GM23338 (cell line): ENCODE results near the gene PCSK1N. TPM values are rescaled to one million over a fixed set of nuclear protein-coding genes. Genes with fewer than 3 reads are reported as not detected.

Experiments
- ATAC-seq: fragments of 200-7000 bp; cut with Tn5 transposase; 3 replicates; pipeline ENCODE4 v1.9.1; 2020
- DNase-seq: peaks from one replicate; pipeline ENCODE4 v3.0.0-alpha.2; 2015; ENCODE audit warnings: low spot score
- H2AFZ ChIP-seq: fragments of 200-600 bp; sonication (generic); 2 replicates; pipeline ENCODE4 v1.8.0; 2016; ENCODE audit warnings: antibody characterized with exemption, mild to moderate bottlenecking, moderate library complexity
- H3F3A ChIP-seq: fragments of 200-600 bp; sonication (generic); replicated peaks from 2 replicates; pipeline ENCODE4 v1.8.0; 2017; ENCODE audit warnings: antibody characterized with exemption, mixed run types, low read depth
- H3K27ac ChIP-seq: fragments of 200-600 bp; sonication (generic); 2 replicates; pipeline ENCODE4 v1.6.1; 2016; ENCODE audit warnings: low read depth
- H3K27me3 ChIP-seq: fragments of 200-600 bp; sonication (generic); 2 replicates; pipeline ENCODE4 v1.8.0; 2016; ENCODE audit warnings: mild to moderate bottlenecking, mixed run types, moderate library complexity; ENCODE audit not compliant: insufficient read depth
- H3K36me3 ChIP-seq: fragments of 200-600 bp; sonication (generic); 2 replicates; pipeline ENCODE4 v1.8.0; 2016; ENCODE audit warnings: mild to moderate bottlenecking; ENCODE audit not compliant: insufficient read depth
- H3K4me1 ChIP-seq: fragments of 200-600 bp; sonication (generic); 2 replicates; pipeline ENCODE4 v1.8.0; 2016; ENCODE audit warnings: mild to moderate bottlenecking, moderate library complexity; ENCODE audit not compliant: insufficient read depth
- H3K4me2 ChIP-seq: fragments of 200-600 bp; sonication (generic); 2 replicates; pipeline ENCODE4 v1.7.1; 2017; ENCODE audit warnings: mixed run types
- H3K4me3 ChIP-seq: fragments of 200-600 bp; sonication (generic); 2 replicates; pipeline ENCODE4 v1.6.1; 2016; ENCODE audit warnings: mixed run types
- H3K79me2 ChIP-seq: fragments of 200-600 bp; sonication (generic); replicated peaks from 2 replicates; pipeline ENCODE4 v1.8.0; 2017; ENCODE audit warnings: mild to moderate bottlenecking; ENCODE audit not compliant: insufficient read depth
- H3K9me2 ChIP-seq: fragments of 200-600 bp; sonication (generic); 2 replicates; pipeline ENCODE4 v1.8.0; 2017; ENCODE audit not compliant: insufficient read depth
- H4K20me1 ChIP-seq: fragments of 200-600 bp; sonication (generic); replicated peaks from 2 replicates; pipeline ENCODE4 v1.8.0; 2017; ENCODE audit warnings: mild to moderate bottlenecking; ENCODE audit not compliant: insufficient read depth
- H3K27ac Mint-ChIP-seq: 2 replicates; pipeline ENCODE4 v1.8.0; 2020; ENCODE audit warnings: inconsistent platforms, mild to moderate bottlenecking, moderate library complexity, mixed read lengths
- H3K27me3 Mint-ChIP-seq: 3 replicates; pipeline ENCODE4 v1.8.0; 2022; ENCODE audit warnings: low read depth, mild to moderate bottlenecking, moderate library complexity, mixed read lengths, inconsistent platforms; ENCODE audit not compliant: insufficient read depth, poor library complexity
- H3K36me3 Mint-ChIP-seq: 3 replicates; pipeline ENCODE4 v1.8.0; 2021; ENCODE audit warnings: low read depth, mild to moderate bottlenecking, inconsistent platforms, moderate library complexity, mixed read lengths
- H3K4me1 Mint-ChIP-seq: 3 replicates; pipeline ENCODE4 v1.8.0; 2020; ENCODE audit warnings: mild to moderate bottlenecking, inconsistent platforms, mixed read lengths
- H3K4me3 Mint-ChIP-seq: 3 replicates; pipeline ENCODE4 v1.8.0; 2021; ENCODE audit warnings: moderate library complexity, mild to moderate bottlenecking, inconsistent platforms, mixed read lengths
- H3K9me3 Mint-ChIP-seq: 3 replicates; pipeline ENCODE4 v1.8.0; 2020; ENCODE audit warnings: moderate library complexity, mild to moderate bottlenecking, inconsistent platforms, mixed read lengths
- CREB1 ChIP-seq: fragments of 250-450 bp; sonication (Bioruptor Pico); IDR thresholded peaks from 2 replicates; pipeline ENCODE4 v1.5.0; 2020; ENCODE audit warnings: low read depth, mild to moderate bottlenecking, moderate library complexity
- CTCF ChIP-seq, 2 experiments: fragments of 200-600 bp in 1 of 2; sonication (generic) in 1 of 2; conservative IDR thresholded peaks; 2 replicates each; pipeline versions ENCODE4 v1.5.1 to v1.6.1; 2016 to 2017; ENCODE audit warnings: antibody characterized with exemption in 2 of 2, low read depth in 2 of 2, mild to moderate bottlenecking in 2 of 2, moderate library complexity in 1 of 2
- EZH2 ChIP-seq: fragments of 200-600 bp; sonication (generic); IDR thresholded peaks from one replicate; pipeline ENCODE4 v1.8.0; 2017; ENCODE audit warnings: antibody characterized with exemption, mild to moderate bottlenecking, low read depth; ENCODE audit not compliant: unreplicated experiment
- EZH2phosphoT487 ChIP-seq: fragments of 200-600 bp; sonication (generic); IDR thresholded peaks from one replicate; pipeline ENCODE4 v1.8.1; 2018; ENCODE audit warnings: antibody characterized with exemption; ENCODE audit not compliant: unreplicated experiment
- JUNB ChIP-seq: IDR thresholded peaks from one replicate; pipeline ENCODE4 v1.6.1; 2016; ENCODE audit warnings: antibody characterized with exemption; ENCODE audit not compliant: unreplicated experiment
- NANOG ChIP-seq: IDR thresholded peaks from 2 replicates; pipeline ENCODE4 v1.6.1; 2016; ENCODE audit warnings: antibody characterized with exemption, borderline replicate concordance
- POLR2AphosphoS5 ChIP-seq: IDR thresholded peaks from 2 replicates; pipeline ENCODE4 v1.6.1; 2016; ENCODE audit warnings: antibody characterized with exemption, low read depth
- REST ChIP-seq: IDR thresholded peaks from one replicate; pipeline ENCODE4 v1.6.1; 2018; ENCODE audit warnings: antibody characterized with exemption; ENCODE audit not compliant: unreplicated experiment
- STAT1 ChIP-seq: IDR thresholded peaks from one replicate; pipeline ENCODE4 v1.6.1; 2016; ENCODE audit warnings: antibody characterized with exemption; ENCODE audit not compliant: unreplicated experiment
- ZNF114 ChIP-seq: fragments of 250-450 bp; sonication (Bioruptor Pico); IDR thresholded peaks from 2 replicates; pipeline ENCODE4 v1.5.0; 2020; ENCODE audit warnings: mild to moderate bottlenecking, moderate library complexity
- ZNF331 ChIP-seq: fragments of 250-450 bp; sonication (Bioruptor Pico); IDR thresholded peaks from 2 replicates; pipeline ENCODE4 v1.5.0; 2020; ENCODE audit warnings: low read depth, mild to moderate bottlenecking, moderate library complexity
- ZNF462 ChIP-seq: fragments of 250-450 bp; sonication (Bioruptor Pico); IDR thresholded peaks from 2 replicates; pipeline ENCODE4 v1.5.0; 2020; ENCODE audit warnings: mild to moderate bottlenecking, moderate library complexity
- polyA plus RNA-seq: library from polyadenylated mRNA; unstranded; fragments of >200 nt; fragmentation: Nextera tagmentation; extraction: Ambion mirVana; gene quantifications from 2 replicates; pipeline ENCODE4 v1.2.1, GENCODE V29; 2016
- total RNA-seq: library from RNA; depleted of rRNA; stranded (reverse); fragments of >200 nt; shearing (Covaris generic); gene quantifications from 2 replicates; pipeline ENCODE4 v1.2.3, GENCODE V29; 2014
- TF ChIP-seq, protein P1 (sequence below): IDR thresholded peaks from 2 replicates; pipeline ENCODE4 v1.6.1; 2016; ENCODE audit warnings: antibody characterized with exemption

Gene PCSK1N
- total and polyA plus RNA-seq, 2 experiments from 2014 or later = 12.8 to 15.6 TPM

DNA sequence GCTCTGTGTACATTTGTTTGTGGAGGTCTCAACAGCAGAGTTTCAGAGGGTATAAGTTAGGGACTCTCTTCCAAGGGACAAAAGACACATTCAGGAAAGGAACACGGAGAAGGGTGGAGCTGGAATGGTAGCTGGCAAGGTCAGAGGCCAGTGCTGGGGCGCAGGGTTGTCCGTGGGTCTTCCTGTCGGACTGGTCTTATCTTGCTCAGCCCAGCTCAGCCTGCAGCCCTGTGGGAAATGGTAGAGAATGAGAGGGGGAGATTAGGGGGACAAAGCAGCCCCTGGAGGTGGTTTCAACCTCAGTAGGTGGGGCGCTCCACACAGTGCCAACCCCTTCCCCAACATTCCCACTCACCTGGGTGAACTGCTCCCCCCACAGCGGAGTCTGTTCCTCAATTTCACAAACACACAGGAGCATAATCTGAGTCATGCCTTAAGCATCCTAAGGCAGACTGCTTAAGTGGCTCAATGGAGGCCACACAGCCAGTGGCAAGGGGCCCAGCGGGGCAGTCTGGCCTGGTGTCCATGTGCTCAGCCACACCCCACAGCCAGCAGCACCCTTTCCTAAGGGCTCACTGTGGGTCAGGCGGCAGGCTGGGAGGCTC lies 40.4 kb downstream of the PCSK1N start:
- Mint-ChIP-seq H3K27ac (no peak overlapping the region), H3K27me3 (peaks cover 7% of the 10 kb centered on the region), H3K9me3 (no peaks in the 10 kb centered on the region), H3K4me3 (no peak overlapping the region), H3K4me1 (no peaks in the 10 kb centered on the region), H3K36me3 (no peaks in the 10 kb centered on the region)
- no peaks in the 10 kb centered on the region for H3K79me2 ChIP-seq
- DNase-seq (no peak), ATAC-seq (no peak)
- H3K36me3 ChIP-seq = no peaks in the 10 kb centered on the region
- no peaks in the 10 kb centered on the region for H4K20me1 ChIP-seq
- no peak overlapping the region for H2AFZ ChIP-seq
- no peak overlapping the region for H3K4me2 ChIP-seq
- no peaks in the 10 kb centered on the region for H3K27me3 ChIP-seq
- no peak overlapping the region for H3K4me3 ChIP-seq
- no peak overlapping the region for H3K27ac ChIP-seq
- no peaks in the 10 kb centered on the region for H3K9me2 ChIP-seq
- H3F3A ChIP-seq = no peaks in the 10 kb centered on the region
- TF ChIP-seq, protein P1, sequence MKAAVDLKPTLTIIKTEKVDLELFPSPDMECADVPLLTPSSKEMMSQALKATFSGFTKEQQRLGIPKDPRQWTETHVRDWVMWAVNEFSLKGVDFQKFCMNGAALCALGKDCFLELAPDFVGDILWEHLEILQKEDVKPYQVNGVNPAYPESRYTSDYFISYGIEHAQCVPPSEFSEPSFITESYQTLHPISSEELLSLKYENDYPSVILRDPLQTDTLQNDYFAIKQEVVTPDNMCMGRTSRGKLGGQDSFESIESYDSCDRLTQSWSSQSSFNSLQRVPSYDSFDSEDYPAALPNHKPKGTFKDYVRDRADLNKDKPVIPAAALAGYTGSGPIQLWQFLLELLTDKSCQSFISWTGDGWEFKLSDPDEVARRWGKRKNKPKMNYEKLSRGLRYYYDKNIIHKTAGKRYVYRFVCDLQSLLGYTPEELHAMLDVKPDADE = no peak
- no peak for TF ChIP-seq JUNB
- TF ChIP-seq CTCF (conservative IDR thresholded peaks at IDR 0.05; ENCODE audit: low read depth in 2 of 2) = no peak
- TF ChIP-seq EZH2phosphoT487 = no peak
- no peak for TF ChIP-seq ZNF331 (CRISPR knock-in tag)
- no peak for TF ChIP-seq ZNF114
- no peak for TF ChIP-seq ZNF462 (CRISPR knock-in tag)
- TF ChIP-seq NANOG = no peak
- no peak for TF ChIP-seq POLR2AphosphoS5
- TF ChIP-seq STAT1 = no peak
- TF ChIP-seq CREB1 (CRISPR knock-in tag) = no peak
- no peak for TF ChIP-seq EZH2
- TF ChIP-seq REST = no peak
- H3K4me1 ChIP-seq = no peaks in the 10 kb centered on the region
